HuH-7.5 (cell line): ENCODE measurements around the gene UROD.
"Not testable (repeated sequence)": the region's sequence is repeated elsewhere in the genome, so short reads cannot be mapped to it uniquely, and the experiment has no call there.

Source experiments
- DNase-seq: peaks from one replicate; pipeline ENCODE4 v3.0.0; 2011; ENCODE audit warnings: low spot score

UROD gene

GRCh38 chr1:45038661-45039364 lies 26.8 kb downstream of the UROD start:
- DNase-seq, result no peak

GRCh38 chr1:45040297-45040696 lies 28.2 kb downstream of the UROD start:
- no peak for DNase-seq

GRCh38 chr1:45043094-45043493 lies 31.0 kb downstream of the UROD start:
- no peak for DNase-seq

- DNase-seq, result no peak
Observed at GRCh38 chr1:45044916-45045315, 32.9 kb downstream of the UROD start.

- DNase-seq, result no peak
Observed at GRCh38 chr1:45047032-45047431, 35.0 kb downstream of the UROD start.

- no peak for DNase-seq
Observed at GRCh38 chr1:45051005-45051772, 39.1 kb downstream of the UROD start.

- DNase-seq, result no peak
Observed at GRCh38 chr1:45057542-45057941, 45.5 kb downstream of the UROD start.

- DNase-seq, result no peak
Observed at GRCh38 chr1:45059829-45060228, 47.8 kb downstream of the UROD start.

- not testable (repeated sequence) for DNase-seq
Observed at GRCh38 chr1:45062463-45062862, 50.4 kb downstream of the UROD start.

GRCh38 chr1:45065083-45065482 lies 53.0 kb downstream of the UROD start:
- no peak for DNase-seq
